ENCODE results near the gene TNFSF8.
A peak's percentile ranks its signal among the peaks of the same experiment; 100 is the strongest.

The TNFSF8 gene

DNA sequence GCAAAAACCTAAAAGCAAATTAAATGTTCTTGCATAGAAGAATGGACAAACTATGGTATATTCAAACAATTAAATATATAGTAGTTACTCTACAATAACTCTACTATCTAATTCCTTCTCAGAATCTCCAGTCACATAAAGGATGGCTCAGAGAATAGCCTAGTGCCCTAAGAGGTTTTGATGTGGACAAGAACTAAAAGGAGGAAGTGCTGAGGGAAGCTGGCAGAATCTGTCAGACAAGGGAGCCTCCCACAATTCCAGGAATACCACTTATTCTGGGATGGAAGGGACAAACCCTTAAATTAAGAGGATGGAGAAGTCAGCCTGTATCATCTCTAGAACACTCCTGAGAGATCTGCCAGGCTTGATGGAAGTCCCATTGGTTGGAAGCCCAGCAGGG, 30.4 kb downstream of the TNFSF8 start:
- no peaks in the 10 kb centered on the region for H3K79me2 ChIP-seq
- TF ChIP-seq, protein P1, sequence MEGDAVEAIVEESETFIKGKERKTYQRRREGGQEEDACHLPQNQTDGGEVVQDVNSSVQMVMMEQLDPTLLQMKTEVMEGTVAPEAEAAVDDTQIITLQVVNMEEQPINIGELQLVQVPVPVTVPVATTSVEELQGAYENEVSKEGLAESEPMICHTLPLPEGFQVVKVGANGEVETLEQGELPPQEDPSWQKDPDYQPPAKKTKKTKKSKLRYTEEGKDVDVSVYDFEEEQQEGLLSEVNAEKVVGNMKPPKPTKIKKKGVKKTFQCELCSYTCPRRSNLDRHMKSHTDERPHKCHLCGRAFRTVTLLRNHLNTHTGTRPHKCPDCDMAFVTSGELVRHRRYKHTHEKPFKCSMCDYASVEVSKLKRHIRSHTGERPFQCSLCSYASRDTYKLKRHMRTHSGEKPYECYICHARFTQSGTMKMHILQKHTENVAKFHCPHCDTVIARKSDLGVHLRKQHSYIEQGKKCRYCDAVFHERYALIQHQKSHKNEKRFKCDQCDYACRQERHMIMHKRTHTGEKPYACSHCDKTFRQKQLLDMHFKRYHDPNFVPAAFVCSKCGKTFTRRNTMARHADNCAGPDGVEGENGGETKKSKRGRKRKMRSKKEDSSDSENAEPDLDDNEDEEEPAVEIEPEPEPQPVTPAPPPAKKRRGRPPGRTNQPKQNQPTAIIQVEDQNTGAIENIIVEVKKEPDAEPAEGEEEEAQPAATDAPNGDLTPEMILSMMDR (IDR thresholded peaks at IDR 0.05), result no peak
- H3K9me3 ChIP-seq (ENCODE audit: control insufficient read depth, low read length), result no peaks in the 10 kb centered on the region
- H3K27me3 ChIP-seq (ENCODE audit: control insufficient read depth, insufficient read depth, low read length), result no peaks in the 10 kb centered on the region
- H2AFZ ChIP-seq, result no peak overlapping the region
- H3K4me1 ChIP-seq, result peaks cover 7% of the 10 kb centered on the region
- H3K4me3 ChIP-seq (ENCODE audit: low read depth, low read length), result no peak overlapping the region
- no peak overlapping the region for H3K27ac ChIP-seq
- H3K4me2 ChIP-seq (ENCODE audit: low read length), result no peak overlapping the region
- H3K9ac ChIP-seq, result no peak overlapping the region
- H3K36me3 ChIP-seq (ENCODE audit: control insufficient read depth, insufficient read depth, low read length), result no peaks in the 10 kb centered on the region

DNA sequence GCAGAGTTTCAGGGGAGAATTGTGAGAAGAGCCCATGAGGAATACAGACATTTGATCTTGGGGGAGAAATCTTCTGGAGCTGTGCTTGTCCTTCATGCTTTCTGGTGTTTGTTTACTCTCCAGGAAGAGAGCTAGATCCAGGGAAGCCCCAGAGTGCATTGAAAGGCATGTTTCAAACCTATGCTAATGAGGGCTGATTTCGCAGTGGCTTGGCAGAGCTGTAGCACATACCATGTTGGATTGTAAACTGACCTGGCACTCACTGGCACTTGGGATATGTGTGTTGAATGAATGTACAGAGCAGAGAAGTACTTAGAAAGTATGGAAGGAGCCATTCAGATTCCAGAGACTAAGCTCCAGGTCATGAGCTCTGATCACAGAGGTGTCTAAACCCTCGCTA, 30.9 kb downstream of the TNFSF8 start:
- H3K9ac ChIP-seq, result no peak overlapping the region
- peaks cover 7% of the 10 kb centered on the region for H3K4me1 ChIP-seq
- H3K27me3 ChIP-seq (ENCODE audit: control insufficient read depth, insufficient read depth, low read length), result no peaks in the 10 kb centered on the region
- TF ChIP-seq, protein P1 (IDR thresholded peaks at IDR 0.05), result no peak
- no peaks in the 10 kb centered on the region for H3K9me3 ChIP-seq (ENCODE audit: control insufficient read depth, low read length)
- H3K36me3 ChIP-seq (ENCODE audit: control insufficient read depth, insufficient read depth, low read length), result no peaks in the 10 kb centered on the region
- no peaks in the 10 kb centered on the region for H3K79me2 ChIP-seq
- no peak overlapping the region for H2AFZ ChIP-seq
- no peak overlapping the region for H3K4me3 ChIP-seq (ENCODE audit: low read depth, low read length)
- H3K4me2 ChIP-seq (ENCODE audit: low read length), result no peak overlapping the region
- no peak overlapping the region for H3K27ac ChIP-seq

- Histone ChIP-seq H3K27me3 (ENCODE audit: control insufficient read depth, insufficient read depth, low read length) (no peaks in the 10 kb centered on the region), H3K79me2 (no peaks in the 10 kb centered on the region), H3K4me1 (peaks cover 7% of the 10 kb centered on the region), H2AFZ (no peak overlapping the region), H3K27ac (no peak overlapping the region), H3K4me2 (ENCODE audit: low read length) (peak overlapping the region; percentile 9), H3K4me3 (ENCODE audit: low read depth, low read length) (no peak overlapping the region), H3K36me3 (ENCODE audit: control insufficient read depth, insufficient read depth, low read length) (no peaks in the 10 kb centered on the region), H3K9me3 (ENCODE audit: control insufficient read depth, low read length) (no peaks in the 10 kb centered on the region), H3K9ac (no peak overlapping the region)
- TF ChIP-seq, protein P1 (IDR thresholded peaks at IDR 0.05), result no peak
Measured at GRCh38 chr9:114898741-114899140, 31.6 kb downstream of the TNFSF8 start.

GRCh38 chr9:114897196-114897595, 33.2 kb downstream of the TNFSF8 start:
- no peaks in the 10 kb centered on the region for H3K79me2 ChIP-seq
- no peak overlapping the region for H3K27ac ChIP-seq
- H3K36me3 ChIP-seq (ENCODE audit: control insufficient read depth, insufficient read depth, low read length), result no peaks in the 10 kb centered on the region
- H3K9ac ChIP-seq, result no peak overlapping the region
- no peak overlapping the region for H3K4me2 ChIP-seq (ENCODE audit: low read length)
- no peak overlapping the region for H3K4me3 ChIP-seq (ENCODE audit: low read depth, low read length)
- no peaks in the 10 kb centered on the region for H3K9me3 ChIP-seq (ENCODE audit: control insufficient read depth, low read length)
- TF ChIP-seq, protein P1 (IDR thresholded peaks at IDR 0.05), result no peak
- H2AFZ ChIP-seq, result no peak overlapping the region
- no peaks in the 10 kb centered on the region for H3K27me3 ChIP-seq (ENCODE audit: control insufficient read depth, insufficient read depth, low read length)
- peaks cover 4% of the 10 kb centered on the region for H3K4me1 ChIP-seq

DNA sequence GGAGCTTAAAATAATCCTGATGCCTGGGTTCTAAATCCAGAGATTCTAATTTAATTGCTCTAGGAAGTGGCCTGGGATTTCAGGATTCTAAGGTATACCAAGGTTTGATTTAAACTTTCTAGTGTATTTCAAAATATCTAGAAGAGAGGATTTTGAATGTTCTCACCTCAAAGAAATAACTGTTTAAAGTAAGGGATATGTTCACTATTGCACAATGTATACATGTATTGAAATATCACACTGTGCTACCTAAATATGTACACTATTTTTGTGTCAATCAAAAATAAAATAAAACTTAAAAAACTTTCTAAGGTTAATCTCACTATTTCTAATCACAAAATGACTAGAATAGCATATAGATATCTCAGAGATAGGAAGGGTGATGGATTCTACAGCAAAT, 34.0 kb downstream of the TNFSF8 start:
- H3K79me2 ChIP-seq, result no peaks in the 10 kb centered on the region
- H3K27me3 ChIP-seq (ENCODE audit: control insufficient read depth, insufficient read depth, low read length), result no peaks in the 10 kb centered on the region
- H3K4me3 ChIP-seq (ENCODE audit: low read depth, low read length), result no peak overlapping the region
- no peaks in the 10 kb centered on the region for H3K36me3 ChIP-seq (ENCODE audit: control insufficient read depth, insufficient read depth, low read length)
- H3K9ac ChIP-seq, result no peak overlapping the region
- H3K4me1 ChIP-seq, result peaks cover 4% of the 10 kb centered on the region
- TF ChIP-seq, protein P1 (IDR thresholded peaks at IDR 0.05), result no peak
- H3K9me3 ChIP-seq (ENCODE audit: control insufficient read depth, low read length), result no peaks in the 10 kb centered on the region
- no peak overlapping the region for H3K4me2 ChIP-seq (ENCODE audit: low read length)
- H3K27ac ChIP-seq, result no peak overlapping the region
- H2AFZ ChIP-seq, result no peak overlapping the region
